Activated CD8-positive, alpha-beta memory T cell treated with anti-CD3 and anti-CD28 coated beads, Interleukin-2, amount 50 U/mL, for 48 hours (primary cell): ENCODE results near the gene TTLL9.
"Not testable (repeated sequence)": the region's sequence is repeated elsewhere in the genome, so short reads cannot be mapped to it uniquely, and the experiment has no call there.

Experiments used
- DNase-seq: peaks from one replicate; pipeline ENCODE4 v3.0.0-alpha.2; 2020

Gene TTLL9

DNA sequence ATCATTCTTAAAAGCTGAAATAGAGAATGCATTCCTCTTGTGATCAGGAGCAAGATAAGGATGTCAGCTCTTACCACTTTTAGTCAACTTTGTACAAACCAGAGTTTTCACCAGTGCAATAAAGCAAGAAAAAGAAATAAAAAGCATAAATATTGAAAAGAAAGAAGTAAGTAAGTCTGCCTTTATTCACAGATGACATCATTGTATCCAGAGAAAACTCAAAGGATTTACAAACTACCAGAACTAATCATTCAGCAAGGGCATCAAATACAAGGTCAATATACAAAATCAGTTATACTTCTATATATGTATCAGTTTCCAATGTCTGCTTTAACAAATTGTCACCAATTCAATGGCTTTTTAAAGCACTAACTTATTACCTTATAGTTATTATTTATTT, 13.4 kb downstream of the TTLL9 start:
- DNase-seq, result no peak

DNA sequence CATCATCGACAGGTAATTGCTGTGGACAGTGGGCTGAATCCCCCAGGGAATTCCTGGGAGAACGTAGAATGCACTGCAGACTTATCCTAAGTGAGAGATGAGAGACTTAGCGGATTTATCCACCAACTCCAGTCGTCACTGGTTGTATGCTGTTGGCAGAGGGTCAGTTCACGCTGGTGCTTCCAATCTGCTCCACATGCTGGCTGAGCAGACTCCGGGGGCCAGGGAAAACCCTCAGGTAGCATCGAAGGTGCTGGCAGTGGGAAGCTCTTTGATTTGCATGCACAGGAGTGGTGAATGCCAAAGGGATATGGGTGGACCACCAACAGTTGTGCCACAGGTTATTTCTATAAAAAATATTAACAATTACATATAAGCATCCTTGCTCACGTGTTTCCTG, 20.2 kb downstream of the TTLL9 start:
- DNase-seq, result no peak

DNA sequence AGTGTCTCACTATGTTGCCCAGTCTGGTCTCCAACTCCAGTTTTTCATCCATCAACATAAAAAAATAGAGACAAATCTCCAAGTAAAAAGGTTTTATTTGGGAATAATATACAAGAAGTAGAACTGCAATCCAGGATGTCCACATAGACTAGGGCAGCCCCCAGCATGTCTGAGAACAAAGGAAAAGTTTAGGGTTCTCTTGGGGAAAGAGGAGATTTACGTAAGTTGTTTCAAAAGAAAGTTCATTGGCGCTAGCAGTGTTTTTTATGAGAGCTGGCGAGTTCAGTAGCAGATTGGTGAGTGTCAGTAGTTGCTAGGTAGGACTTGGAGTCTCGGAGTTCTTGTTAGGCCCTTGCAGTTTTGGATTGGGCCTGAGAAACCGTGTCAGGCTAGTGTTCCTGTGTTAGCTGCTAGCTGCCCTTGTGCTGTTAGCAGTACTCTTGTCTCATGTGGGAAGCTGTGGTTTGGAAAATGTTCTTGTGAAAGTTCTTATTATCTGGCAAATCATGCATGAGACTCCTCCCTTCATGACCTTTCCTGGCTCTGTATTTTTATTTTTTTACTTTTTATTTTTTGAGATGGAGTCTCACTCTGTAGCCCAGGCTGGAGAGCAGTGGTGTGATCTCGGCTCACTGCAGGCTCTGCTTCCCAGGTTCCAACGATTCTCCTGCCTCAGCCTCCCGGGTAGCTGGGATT, 24.7 kb downstream of the TTLL9 start:
- DNase-seq, result no peak

DNA sequence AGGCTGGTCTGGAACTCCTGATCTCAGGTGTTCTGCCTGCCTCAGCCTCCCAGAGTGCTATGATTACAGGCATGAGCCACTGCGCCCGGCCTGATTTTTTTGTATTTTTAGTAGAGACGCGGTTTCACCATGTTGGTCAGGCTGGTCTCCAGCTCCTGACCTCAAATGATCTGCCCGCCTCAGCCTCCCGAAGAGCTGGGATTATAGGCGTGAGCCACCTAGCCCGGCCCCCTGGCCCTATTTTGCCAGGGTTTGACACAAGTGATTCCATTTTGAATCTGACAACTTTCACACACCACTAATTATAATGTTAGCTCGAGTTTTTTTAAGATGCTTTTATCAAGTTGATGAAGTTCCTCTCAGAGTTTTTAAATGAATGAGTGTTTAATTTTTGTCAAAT, 25.6 kb downstream of the TTLL9 start:
- DNase-seq, result no peak

DNA sequence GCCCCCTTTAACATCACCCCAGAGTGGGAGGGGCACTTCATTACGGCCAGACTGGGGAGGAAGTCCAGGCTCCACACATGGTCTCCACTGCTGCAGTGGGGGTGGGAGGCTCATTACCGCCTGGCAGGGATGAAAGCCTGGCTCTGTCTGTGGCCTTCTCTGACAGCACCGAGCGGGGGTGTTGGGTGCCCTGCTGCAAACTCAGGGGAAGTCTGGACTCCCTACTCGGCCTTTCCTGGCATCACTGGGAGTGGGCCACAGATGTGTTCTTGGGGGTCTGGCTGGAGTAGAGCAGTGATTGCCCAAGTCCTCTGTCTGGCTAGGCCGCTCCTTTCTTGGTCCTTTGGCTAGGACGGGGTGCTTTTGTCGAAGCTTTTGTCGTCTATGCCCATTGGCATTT, 27.1 kb downstream of the TTLL9 start:
- no peak for DNase-seq

DNA sequence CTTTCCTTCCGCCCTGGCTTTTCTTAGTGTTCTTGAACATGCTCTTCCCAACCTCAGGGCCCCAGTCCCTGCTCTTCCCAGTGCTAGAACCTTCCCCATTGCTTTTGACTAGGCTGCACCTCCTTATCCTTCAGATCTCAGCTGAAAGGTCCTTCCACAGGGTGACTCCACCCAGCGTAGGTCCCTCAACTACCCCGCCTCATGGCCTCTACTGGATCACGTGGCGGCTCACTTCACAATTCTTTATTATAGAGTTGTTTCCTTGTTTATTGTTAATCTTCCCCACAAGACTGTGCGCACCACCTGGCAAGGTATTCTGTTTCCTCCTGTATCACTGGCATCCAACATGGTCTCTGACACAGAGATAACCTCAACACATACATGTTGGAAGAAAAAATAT, 31.2 kb downstream of the TTLL9 start:
- DNase-seq, result no peak

DNA sequence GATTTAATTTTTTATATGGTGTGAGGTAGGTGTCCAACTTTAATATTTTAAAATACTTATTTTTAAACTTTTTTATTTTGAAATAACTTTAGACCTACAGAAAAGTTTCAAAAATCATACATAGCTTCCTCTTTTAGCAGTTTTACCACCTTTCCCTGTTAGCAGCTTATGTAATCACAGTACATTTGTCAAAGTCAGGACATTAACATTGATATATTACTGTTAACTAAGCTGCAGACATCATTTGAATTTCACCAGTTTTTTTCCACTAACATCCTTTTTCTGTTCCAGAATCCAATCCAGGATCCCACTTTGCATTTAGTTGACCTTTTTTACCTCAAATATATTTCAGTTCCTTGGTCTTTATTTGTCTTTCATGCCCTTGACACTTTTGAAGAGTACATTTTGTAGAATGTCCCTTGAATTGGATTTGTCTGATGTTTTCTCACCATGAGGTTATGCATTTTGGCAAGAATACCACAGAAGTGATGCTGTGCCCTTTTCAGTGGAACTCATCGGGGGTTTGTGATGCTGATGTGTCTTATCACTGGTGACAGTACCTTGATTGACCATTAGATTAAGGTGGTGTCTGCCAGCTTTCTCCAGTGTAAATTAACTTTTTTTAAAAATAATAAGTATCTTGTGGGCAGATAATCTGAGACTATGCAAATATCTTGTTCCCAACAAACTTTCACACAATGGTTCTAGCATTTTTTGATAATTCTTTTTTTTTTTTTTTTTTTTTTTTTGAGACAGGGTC, 33.4 kb downstream of the TTLL9 start:
- no peak for DNase-seq

DNA sequence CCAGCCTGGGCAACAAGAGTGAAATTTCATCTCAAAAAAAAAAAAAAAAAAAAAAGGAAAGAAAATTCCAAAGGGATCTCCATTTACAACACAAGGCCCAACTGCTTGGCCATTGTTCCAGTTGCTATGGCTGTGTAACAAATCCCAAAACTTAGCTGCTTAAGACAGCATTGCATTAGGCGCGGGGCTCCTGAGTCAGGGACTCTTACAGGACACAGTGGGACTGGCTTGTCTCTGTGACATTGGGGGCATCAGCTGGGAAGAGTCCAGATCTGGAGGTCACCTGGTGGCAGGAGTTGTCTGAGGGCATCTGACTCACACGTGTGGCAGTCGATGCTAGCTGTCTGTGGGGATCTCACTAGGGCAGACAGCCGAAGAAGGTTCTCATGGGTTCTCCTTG, 35.6 kb downstream of the TTLL9 start:
- no peak for DNase-seq

DNA sequence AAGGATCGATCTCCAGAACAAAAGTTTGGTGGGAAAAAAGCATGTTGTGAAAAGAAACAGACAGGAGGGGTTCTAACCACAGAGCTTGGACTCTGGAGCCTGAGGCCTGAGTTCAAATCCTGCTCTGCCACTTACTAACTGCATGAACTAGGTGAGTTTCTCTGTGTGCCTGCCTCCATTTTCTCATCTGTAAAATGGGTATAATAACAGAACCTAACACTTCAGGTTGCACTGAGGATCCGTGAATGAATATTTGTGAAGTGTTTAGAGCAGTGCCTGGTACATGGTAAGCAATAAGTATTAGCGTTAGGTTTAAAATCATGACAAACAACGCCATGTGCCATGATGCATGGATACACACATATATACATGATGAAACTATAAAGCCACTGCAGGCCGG, 36.6 kb downstream of the TTLL9 start:
- DNase-seq, result no peak

DNA sequence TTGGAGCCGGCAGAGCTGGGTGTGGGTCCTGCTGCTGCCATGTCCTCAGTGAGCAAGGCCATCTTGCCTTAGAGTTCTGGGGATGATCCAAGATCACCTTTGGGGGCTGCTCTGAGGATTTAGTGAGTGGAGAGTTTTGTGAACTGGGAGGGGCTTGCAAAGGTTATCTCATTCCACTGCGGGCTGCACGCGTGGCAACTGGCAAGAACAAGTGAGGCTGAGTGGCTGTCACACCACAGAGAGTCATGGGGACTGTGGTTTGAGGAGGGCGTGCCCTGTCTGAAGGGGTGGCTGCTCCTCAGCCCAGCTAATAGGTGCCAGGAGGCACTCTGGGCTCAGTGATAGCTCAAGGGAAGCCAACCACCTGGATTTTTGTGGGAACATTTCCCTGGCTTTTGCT, 37.6 kb downstream of the TTLL9 start:
- no peak for DNase-seq

DNA sequence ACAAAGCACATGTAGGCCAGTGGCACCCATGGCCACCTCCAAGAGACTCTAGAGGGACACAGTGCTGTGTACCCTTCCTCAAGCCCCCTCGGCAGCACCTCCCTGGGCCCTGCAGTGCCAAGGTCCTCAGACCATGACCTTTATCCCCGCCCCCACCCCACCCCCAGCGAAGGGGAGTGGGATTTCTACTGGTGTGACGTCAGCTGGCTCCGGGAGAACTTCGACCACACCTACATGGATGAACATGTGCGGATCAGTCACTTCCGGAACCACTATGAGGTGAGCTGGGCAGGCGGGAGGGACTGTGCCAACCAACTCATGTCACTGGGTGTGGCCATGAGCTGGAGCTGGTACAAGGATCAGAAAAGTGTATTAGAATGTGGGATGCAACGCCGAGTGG, 38.0 kb downstream of the TTLL9 start:
- no peak for DNase-seq

DNA sequence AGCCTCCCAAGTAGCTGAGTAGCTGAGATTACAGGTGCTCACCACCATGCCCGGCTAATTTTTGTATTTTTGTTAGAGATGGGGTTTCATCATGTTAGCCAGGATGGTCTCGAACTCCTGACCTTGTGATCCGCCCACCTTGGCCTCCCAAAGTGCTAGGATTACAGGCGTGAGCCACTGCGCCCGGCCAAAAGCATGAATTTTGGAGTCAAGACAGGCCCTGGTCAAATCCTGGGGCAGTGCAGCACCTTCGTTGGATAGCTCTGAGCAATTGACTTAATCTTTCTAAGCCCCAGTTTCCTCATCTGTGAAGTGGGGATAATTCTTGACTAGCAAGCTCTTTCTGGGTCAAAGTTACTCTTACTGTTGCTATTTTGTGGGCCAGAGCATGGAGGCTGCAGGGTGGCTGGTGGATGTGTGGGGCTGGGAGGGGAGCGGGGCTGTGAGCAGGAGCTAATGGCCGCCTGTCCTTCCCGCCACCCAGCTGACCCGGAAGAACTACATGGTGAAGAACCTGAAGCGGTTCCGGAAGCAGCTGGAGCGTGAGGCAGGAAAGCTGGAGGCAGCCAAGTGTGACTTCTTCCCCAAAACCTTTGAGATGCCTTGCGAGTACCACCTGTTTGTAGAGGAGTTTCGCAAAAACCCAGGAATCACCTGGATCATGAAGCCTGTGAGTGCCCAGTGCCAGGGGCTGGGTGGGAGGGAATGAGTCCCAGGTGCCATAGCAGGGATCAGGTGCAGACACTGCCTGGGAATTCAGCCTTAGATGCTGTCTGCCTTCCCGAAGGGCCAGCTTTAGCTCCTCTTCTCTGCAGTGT, 39.0 kb downstream of the TTLL9 start:
- no peak for DNase-seq

DNA sequence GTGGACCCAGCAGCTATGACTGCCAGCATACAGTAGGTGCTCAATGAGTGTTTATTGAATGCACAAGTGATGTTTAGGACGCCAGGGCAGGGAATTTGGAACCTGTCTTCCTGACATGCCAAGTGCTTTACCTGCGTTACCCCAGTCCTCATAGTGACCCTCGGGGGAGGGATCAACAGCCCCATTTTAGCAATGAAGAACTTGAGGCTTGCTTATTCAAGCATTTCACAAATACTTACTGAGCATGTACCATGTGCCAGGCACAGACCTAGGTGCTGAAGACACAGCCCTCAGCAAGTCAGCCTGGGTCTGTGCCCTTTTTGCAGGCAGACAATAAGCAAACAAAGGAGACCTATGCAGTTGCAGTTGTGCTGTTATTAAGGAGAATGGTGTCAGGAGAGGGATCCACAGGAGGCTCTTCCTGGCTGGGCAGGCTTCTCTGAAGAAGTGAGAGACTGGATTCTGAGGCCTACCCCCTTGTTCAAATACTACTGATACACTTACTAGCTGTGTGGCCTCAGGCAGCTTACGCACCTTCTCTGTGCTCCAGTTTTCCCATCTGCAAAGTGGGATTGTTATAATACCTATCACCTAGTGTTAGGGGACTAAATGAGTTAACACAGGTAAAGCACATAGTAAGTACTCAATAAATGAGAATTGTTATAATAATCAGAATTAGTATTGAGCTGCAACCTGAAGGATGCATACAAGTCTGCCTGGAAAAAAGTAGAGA, 39.8 kb downstream of the TTLL9 start:
- DNase-seq, result no peak

DNA sequence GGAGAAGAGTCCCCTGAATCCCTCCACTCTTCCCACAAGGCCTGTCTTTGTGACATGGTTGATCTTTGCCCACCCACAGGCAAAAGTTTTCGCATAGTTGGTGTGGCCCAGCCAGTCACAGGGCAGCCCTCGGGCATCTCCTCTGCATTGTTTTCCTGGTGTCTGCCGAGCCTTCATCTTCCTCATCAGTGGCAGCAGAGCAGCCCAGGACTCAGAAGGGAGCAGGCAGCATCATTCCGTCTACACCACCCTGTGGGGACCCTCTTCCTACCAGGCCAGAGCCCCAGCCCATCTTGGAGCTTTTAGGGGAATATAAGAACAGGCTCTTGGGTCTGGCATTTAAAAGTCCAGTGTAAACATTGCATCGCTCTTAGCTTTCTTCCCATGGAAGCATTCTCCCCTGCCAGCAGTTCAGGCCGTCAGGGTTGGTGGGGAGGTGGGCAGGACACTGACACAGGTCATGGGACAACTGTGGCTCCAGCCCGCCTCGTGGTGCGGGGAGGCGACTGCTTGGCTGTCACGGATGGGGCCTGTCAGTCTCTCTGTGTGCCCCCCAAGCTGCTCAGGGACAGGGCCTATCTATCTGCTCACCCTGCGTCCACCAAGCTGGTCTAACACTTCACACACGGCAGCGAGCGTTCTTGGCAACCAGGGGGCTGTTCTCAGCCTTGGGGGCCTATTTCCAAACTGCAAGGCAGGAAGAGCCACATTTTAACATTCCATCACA, 43.2 kb downstream of the TTLL9 start:
- DNase-seq, result no peak

DNA sequence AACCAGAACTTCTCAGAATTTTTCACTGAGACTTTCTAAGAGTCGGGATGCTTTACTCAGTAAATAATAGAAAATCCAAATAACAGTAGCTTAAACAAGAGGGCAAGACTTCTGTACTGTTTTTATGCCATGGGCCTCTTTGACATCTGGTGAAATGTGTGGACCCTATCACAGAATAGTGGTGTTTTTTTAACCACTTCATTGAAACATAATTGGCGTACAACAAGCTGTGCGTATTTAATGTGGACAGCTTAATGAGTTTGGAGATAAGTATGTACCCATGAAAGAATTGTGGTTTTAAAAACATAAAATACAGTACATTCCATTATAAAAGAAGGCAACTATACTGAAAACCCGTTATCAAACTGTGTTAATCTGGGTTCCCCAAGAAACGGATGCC, 43.7 kb downstream of the TTLL9 start:
- no peak for DNase-seq

DNA sequence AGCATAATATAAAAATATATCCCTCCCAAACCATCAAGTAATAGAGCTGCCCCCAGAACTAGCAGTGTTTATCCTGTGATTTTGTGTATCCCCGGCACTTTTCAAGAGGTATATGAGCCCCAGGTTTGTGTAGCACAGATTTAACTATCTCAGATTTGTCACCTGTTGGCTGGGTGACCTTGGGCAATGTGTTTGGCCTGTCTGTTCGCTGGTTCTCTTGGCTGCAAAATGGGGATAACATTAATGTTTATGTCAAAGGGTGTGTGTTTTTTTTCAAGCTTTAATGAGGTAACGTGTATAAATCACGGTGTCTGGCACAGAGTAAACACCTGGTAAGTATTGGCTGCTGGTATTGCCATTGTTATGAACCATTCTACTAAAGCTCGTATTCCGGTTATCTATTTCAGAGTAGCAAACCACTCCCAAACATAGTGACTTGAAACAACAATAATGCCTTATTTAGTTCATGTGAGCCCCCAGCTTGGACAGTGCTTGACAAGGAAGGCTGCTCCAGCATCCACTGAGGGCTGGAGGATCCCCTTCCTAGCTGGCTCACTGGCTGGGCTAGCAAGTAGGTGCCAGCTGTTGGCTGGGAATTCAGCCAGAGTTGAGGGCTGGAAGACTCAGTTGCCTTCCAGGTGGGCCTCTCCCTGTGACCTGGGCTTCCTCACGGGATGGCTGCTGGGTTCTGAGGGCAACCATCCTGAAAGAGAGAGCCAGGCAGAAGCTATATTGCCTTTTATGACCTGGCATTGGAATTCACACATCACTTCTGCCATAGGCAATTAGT, 45.3 kb downstream of the TTLL9 start:
- DNase-seq, result no peak

DNA sequence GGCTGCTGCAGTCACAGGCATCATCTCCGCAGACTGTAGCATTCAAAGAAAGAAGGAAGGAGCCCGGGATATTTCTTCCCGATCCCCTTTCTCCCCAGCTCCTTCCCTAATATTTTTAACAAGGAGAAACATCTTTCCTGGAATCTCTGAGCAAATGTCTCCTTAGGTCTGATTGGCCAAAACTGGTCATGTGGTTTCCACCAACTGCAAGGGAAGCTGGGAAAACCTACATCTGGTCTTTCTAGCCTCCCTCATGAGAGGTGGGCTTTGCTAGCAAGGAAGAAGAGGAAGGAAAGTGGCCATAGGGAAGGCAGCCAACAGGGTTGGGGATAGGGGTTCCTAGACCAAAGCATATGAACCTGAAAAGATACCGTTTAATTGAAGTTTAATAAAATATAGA, 46.3 kb downstream of the TTLL9 start:
- no peak for DNase-seq

DNA sequence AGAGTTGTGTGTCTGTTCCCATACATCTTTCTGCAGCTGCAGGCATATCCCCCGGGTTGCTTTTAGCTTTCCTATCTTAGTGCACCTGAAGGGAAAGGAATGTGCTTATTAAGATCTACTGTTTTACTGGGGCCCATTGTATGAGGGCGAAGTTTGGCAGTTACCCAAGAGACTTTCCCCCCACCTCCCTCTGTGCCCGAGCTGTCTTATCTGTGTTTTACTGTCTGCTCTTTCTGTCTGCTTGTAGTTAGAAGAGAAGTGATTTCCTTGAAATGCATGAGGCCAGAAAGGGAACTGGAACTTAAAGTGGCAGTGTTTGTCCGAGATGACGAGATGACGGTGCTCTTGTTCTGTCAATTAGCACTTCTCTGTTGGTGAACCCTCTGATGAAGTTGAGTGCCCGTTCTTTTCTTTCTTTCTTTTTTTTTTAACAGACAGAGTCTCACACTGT, 47.6 kb downstream of the TTLL9 start:
- DNase-seq, result not testable (repeated sequence)

DNA sequence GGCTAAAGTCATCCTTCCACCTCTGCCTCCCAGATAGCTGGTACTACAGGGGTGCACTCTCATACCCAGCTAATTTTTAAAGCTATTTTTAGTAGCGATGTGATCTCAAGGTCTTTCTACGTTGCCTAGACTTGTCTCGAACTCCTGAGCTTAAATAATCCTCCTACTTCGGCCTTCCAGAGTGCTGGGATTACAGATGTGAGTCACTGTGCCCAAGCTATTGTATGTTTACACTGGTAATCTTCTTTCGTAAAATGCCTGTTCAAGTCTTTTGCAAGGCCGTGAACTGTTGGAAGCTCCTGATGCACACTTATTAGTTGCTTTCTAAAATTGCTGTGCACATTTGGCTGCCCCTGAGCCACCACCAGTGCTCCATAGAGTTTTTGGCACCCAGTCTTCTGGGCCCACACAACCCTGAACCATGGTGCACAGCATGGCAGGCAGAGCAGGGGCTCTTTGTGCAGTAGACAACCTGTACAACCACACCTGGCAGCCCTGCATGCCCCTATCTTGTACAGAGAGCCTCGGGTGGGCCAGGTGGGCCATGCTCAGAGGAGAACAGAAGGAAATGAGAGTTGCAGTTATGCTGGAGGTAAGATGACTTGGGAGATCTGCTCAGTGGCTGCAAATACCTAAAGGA, 48.2 kb downstream of the TTLL9 start:
- DNase-seq, result no peak

DNA sequence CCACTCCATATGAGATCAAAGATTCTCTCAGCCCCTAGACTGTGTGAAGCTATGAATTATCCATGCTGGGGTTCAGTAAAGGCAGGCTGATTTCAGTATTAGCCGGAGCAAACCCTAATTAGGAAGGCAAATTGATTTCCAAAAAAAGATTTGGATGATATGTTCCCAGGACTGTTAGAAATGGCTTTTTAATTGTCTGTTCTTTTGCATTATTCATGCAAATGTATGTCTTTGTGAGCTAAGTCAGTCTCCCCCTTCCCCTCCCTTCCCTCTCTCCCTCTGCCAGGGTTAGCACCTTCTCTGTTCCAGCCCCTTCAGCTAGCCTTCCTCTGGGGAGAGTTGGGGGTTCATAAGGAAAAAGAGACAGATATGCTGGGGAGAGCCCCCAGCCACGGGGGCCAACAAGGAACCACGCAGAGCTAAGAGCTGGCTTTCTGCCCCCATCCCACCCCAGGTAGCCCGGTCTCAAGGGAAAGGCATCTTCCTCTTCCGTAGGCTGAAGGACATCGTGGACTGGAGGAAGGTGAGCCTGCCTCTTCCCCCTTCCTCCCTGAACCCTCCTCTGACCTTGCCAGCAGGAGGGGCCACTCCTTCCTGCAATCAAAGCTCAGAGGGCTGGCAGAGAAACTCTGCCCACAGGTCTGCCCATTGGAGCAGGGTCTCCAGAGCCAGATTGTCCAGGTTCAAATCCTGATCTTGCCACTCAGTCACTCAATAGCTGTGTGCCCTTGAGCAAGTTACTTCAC, 49.1 kb downstream of the TTLL9 start:
- no peak for DNase-seq
